Putamen (tissue), 1 donor: Measurements from ENCODE around the gene B3GAT1.
A peak's percentile ranks its signal among the peaks of the same experiment; 100 is the strongest.

Experiments used
- DNase-seq: peaks from one replicate; pipeline ENCODE4 v3.0.0-alpha.2; 2016; ENCODE audit warnings: low spot score

The B3GAT1 gene

GRCh38 chr11:134409552-134410429 is 2.3 kb downstream of the B3GAT1 start:
- no peak for DNase-seq

DNA sequence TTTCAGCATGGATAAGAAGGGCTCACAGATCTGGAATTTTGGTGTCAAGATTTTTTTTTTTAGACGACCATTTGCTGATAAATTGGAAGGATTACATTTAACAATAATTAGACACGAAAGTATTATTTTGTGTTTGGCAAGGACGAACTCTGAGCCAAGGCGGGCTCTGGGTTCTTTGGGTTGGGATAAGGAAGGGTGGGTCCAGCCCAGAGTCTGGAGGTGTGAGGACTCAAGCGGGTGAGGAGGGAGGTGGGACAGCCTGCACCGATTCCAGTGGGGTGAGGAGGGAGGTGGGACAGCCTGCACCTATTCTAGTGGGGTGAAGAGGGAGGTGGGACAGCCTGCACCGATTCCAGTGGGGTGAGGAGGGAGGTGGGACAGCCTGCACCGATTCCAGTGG is 4.1 kb downstream of the B3GAT1 start:
- DNase-seq: no peak

DNA sequence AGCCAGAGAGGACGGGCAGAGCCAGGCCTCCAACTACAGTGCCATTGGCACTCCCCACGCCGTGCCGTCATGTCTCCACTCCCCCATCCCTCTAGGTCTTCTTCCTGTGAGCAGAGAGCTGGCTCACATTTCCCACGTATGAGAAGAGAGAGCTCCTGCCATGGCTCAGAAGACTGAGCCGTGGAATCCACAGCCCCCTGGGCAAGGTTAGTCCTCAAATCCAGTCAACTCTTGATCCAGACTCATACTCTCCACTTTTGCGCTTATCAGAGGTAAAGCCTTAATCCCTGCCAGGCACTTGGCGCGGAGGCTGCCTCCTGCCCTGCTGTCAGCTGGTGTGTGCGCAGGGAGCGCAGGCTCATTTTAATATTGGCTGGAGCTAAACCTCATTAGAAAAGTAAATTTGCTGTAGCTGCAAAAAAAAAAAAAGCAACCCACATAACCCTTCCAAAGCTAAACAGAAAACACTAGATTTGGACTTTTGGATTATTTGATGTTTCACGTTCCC is 4.7 kb downstream of the B3GAT1 start:
- no peak for DNase-seq

DNA sequence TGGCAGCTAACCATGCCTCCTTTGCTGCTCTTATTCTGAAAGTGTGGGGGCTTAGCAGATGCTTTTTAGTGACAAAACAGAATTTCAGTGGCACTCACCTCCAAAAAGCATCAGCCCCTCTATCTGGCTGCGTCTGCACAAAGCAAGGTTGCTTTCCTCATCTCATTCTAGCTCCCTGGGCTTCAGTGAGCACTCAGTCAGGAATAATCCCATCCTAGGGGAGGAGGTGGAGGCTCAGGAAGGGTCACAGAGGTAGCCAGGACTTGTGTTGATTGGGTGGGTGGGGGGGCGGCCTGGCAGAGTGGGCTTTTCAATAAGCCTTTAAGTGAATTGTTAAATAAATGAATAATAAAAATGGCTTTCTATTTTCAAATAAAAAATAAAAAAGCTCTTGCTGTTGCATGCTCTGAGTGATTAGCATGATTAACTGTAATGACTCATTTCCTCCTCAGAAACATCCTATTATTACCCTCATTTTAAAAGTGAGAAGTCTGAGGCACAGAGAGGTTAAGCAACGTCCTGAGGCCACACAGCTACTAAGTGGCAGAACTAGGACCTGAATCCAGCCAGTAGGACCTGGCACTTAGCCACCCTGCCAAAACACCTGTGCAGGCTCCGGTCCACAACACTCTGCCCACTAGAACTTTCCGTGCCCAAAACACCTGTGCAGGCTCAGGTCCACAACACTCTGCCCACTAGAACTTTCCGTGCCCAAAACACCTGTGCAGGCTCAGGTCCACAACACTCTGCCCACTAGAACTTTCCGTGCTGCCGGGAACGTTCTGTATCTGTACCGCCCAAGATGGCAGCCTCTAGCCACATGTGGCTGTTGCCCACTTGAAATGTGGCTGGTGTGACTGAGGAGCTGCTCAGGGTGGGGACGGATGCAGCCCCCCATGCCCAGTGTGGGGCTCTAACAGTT is 5.5 kb downstream of the B3GAT1 start:
- DNase-seq: no peak

- DNase-seq: no peak
Observed at GRCh38 chr11:134405841-134406240, 6.2 kb downstream of the B3GAT1 start.

- no peak for DNase-seq
Observed at GRCh38 chr11:134405436-134405835, 6.6 kb downstream of the B3GAT1 start.

- no peak for DNase-seq
Observed at GRCh38 chr11:134404575-134405341, 7.3 kb downstream of the B3GAT1 start.

- DNase-seq: no peak
Observed at GRCh38 chr11:134402910-134403309, 9.1 kb downstream of the B3GAT1 start.

DNA sequence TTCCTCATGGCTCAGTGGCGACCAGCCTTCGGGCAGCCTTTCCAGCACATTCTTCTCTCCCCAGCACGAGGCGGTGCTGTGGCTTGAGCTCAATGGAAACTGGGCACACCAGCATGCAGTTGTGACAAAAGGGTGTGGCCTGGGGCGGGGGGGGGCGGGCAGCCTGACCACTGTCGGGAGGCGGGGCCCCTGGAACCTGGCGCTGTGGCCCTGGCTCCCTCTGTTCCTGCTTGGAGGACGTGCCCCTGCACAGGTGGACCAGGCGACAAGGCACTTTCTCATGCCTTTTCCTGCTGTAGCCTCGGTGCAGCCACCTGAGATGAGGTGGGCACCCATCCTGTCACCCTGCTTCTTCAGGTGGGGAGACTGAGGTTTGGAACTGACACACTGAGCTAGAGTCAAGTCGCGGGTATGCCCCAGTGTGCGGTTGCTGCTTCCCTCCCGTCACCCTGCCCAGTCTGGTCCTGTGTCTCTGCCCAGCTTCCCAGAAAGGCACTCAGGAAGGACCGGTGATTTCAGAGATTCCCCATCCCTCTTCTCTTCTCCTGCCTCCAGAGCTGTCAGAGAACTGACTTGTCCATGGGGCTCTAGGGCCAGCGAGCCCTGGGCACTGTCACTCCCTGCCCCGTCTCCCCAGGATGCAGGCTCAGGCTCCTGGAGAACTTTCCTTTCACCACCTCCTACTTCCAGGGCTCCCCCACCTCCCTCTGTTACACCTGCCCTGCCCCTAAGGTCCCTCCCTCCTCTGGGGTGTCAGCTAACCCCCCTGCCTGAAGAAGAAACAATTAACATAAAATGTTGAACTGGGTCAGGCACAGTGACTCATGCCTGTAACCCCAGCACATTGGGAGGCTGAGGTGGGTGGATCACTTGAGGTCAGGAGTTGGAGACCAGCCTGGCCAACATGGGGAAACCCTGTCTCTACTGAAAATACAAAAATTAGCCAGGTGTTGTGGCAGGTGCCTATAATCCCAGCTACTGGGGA is 9.9 kb downstream of the B3GAT1 start:
- DNase-seq: no peak

DNA sequence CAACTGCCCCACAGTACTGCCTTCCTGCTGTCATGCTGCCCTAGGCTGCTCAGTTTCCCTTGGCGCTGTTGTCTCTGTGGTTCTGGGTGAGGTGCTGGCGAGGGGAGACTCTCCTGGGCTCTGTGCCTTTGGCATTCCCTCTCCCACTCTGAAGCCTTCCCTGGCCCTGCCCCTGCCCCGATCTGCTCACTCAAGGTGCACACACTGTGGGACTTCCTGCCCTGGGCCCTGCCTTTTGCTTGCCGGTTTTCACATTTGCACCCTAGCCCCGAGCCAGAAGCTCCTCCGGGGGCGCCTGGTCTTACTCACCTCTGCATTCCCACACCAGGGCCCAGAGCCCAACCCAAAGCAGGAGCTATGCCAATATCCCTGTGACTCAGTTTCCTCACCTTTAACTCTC is 12.0 kb downstream of the B3GAT1 start:
- no peak for DNase-seq

DNA sequence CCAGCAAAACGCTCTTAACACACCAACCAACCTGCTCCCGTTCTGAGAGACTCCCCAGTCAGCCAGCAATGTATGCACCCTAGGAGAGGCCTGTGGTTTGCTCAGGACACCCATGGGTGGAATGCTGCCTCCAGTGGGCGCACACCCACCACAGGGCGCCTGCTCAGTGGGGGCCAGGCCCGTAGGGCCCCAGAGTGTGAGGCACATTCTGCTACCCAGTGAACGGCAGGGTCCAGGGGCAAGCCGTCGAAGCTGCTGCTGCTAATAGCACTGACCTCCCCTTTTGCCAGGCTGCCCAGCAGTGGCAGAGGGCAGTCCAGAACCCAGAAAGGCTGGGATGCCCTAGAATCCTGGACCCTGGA is 12.8 kb downstream of the B3GAT1 start:
- no peak for DNase-seq

DNA sequence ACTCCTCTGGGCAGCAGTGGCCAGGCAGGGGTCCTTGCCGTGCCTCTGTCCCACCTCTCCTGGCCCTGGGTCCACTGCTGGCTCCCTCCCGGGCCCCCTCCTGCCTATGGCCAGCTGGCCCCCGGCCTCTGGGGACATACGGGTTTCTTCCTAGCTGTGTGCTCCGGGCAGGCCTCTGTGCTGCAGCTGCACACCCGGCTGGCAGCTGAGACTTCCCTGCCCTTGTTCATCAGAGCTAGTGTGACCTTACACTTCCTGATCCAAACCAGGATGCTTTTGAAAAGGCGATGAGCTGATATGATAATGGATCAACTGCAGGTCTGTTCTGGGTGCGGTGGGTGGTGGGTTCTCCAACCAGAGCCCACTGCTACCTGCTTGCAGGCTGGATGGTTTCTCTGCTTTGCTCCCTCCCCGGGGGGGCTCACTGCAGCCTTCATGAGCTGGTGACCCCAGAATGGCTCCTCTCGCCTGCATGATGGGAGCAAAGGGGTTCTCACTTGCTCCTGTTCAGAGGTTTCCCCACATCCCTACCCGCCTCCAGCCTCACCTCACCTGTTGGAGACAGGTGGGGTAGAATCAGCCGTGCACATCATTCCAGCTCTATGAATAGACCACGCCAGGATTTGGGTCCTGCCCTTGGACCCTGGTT is 13.3 kb downstream of the B3GAT1 start:
- no peak for DNase-seq

DNA sequence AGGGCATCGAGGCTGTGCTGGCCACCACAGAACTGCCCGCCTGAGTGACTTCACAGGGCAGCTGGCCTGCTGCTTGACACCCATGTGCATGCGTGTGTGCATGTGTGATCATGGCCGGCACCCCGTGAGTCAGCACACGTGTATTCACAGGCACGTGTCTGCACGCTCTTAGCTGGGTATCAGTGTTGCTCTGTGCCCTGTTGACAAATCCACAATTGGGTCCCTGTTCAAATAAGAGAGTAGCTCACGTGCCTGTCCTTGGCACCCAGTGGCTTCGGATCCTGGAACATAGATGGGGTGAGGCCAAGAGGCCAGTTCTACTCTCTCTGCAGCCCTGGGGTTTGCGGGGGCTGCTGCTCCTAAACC is 14.0 kb downstream of the B3GAT1 start:
- DNase-seq: peak; percentile 77

- no peak for DNase-seq
Observed at GRCh38 chr11:134397304-134398078, 14.6 kb downstream of the B3GAT1 start.

DNA sequence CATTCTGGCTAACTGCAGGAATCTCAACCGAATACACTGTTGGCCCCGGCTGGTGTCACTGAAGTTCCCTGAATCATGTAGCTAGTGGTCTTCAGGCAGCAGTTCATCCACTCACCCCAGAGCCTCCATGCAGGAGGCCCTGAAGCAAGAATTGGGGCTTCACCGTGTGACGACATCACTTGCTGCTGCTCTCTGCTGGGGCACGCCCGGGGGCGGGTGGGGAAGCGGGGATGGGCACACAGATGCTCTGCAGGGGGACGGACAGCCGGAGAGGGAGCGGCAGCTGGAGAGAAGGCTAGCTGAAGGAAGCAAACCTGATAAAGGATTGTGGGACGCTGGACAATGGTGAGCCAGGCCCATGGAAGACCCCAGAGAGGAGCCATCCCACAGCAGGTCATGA is 17.0 kb downstream of the B3GAT1 start:
- no peak for DNase-seq

DNA sequence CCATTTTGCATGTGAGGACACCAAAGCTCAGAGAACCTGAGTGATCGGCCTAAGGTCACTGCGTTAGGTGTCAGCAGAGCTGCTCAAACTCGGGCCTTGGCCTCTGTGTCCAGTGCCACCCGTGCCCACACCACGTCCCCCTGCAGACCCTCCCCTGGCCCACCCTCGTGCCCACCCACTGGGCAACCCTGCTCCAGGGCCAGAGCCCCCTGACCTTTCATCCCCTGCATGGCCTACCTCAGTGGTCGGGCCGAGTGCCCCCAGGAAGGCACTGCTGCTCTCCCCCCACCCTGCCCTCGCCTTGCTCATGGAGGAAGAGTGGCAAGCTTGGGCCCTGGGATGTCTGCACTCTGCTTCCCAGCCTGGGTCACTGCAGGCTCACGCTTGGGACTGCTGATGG is 17.7 kb downstream of the B3GAT1 start:
- no peak for DNase-seq

GRCh38 chr11:134393638-134394037 is 18.4 kb downstream of the B3GAT1 start:
- no peak for DNase-seq

- DNase-seq: no peak
Observed at GRCh38 chr11:134392953-134393615, 19.0 kb downstream of the B3GAT1 start.

- DNase-seq: no peak
Observed at GRCh38 chr11:134391656-134392055, 20.4 kb downstream of the B3GAT1 start.
